GM19023 (cell line): ENCODE results near the gene PRODH2.

Source experiments
- ATAC-seq: cut with Tn5 transposase; IDR thresholded peaks from one replicate; pipeline ENCODE4 v1.9.1; 2021; ENCODE audit warnings: mild to moderate bottlenecking, moderate library complexity; ENCODE audit not compliant: unreplicated experiment

PRODH2 gene

GRCh38 chr19:35812220-35813042 is at the start of gene PRODH2:
TSS of gene PRODH2 (minus strand) at chr19:35812845. CDS start at chr19:35812805, 40 bp downstream.
- no peak for ATAC-seq

- no peak for ATAC-seq
Measured at GRCh38 chr19:35861640-35862160, 49.1 kb upstream of the PRODH2 start.

- no peak for ATAC-seq
Measured at GRCh38 chr19:35860818-35861639, 48.4 kb upstream of the PRODH2 start.

GRCh38 chr19:35860436-35860817 is 47.8 kb upstream of the PRODH2 start:
- no peak for ATAC-seq

- no peak for ATAC-seq
Measured at GRCh38 chr19:35859414-35859813, 46.8 kb upstream of the PRODH2 start.

- no peak for ATAC-seq
Measured at GRCh38 chr19:35858311-35858710, 45.7 kb upstream of the PRODH2 start.

- ATAC-seq = no peak
Measured at GRCh38 chr19:35856546-35857149, 44.0 kb upstream of the PRODH2 start, which contains the start of gene KIRREL2. TSS of gene KIRREL2 (plus strand) at chr19:35856911. CDS start at chr19:35857120, 209 bp downstream.

- ATAC-seq = no peak
Measured at GRCh38 chr19:35853038-35853756, 40.6 kb upstream of the PRODH2 start.

- no peak for ATAC-seq
Measured at GRCh38 chr19:35852029-35852780, 39.6 kb upstream of the PRODH2 start, which contains the start of gene NPHS1. TSS of gene NPHS1 (minus strand) at chr19:35852504. CDS start at chr19:35851837, 667 bp downstream.

- no peak for ATAC-seq
Measured at GRCh38 chr19:35851213-35852028, 38.8 kb upstream of the PRODH2 start.

GRCh38 chr19:35848919-35849505 is 36.4 kb upstream of the PRODH2 start:
- ATAC-seq = no peak

- no peak for ATAC-seq
Measured at GRCh38 chr19:35848486-35848885, 35.8 kb upstream of the PRODH2 start.

GRCh38 chr19:35847911-35848310 is 35.3 kb upstream of the PRODH2 start:
- ATAC-seq = no peak

- no peak for ATAC-seq
Measured at GRCh38 chr19:35846038-35846668, 33.5 kb upstream of the PRODH2 start.

- no peak for ATAC-seq
Measured at GRCh38 chr19:35845215-35846037, 32.8 kb upstream of the PRODH2 start.

- ATAC-seq = no peak
Measured at GRCh38 chr19:35844482-35845214, 32.0 kb upstream of the PRODH2 start.
